Gastroesophageal sphincter (tissue), 3 donors: ENCODE measurements around the gene FOXO6.

Experiments used
- CTCF ChIP-seq, 4 experiments: fragments of 200-600 bp in 2 of 4; fragments of 450-650 bp in 2 of 4; sonication (generic) in 1 of 4; IDR thresholded peaks; one replicate each; pipeline ENCODE4 v1.5.1; 2017 to 2019; ENCODE audit warnings: antibody characterized with exemption in 4 of 4, mild to moderate bottlenecking in 2 of 4, moderate library complexity in 2 of 4
- EP300 ChIP-seq: sonication (generic); formaldehyde crosslinking; IDR thresholded peaks from one replicate; pipeline ENCODE4 v1.6.1; 2017; ENCODE audit warnings: antibody characterized with exemption, mild to moderate bottlenecking
- POLR2A ChIP-seq, 2 donors: fragments of 450-650 bp; IDR thresholded peaks; one replicate each; pipeline ENCODE4 v1.6.1; 2017; ENCODE audit warnings: antibody characterized with exemption in 2 of 2, mild to moderate bottlenecking in 2 of 2, moderate library complexity in 1 of 2
- POLR2AphosphoS5 ChIP-seq: sonication (generic); formaldehyde crosslinking; IDR thresholded peaks from one replicate; pipeline ENCODE4 v1.6.1; 2017; ENCODE audit warnings: antibody characterized with exemption

DNA sequence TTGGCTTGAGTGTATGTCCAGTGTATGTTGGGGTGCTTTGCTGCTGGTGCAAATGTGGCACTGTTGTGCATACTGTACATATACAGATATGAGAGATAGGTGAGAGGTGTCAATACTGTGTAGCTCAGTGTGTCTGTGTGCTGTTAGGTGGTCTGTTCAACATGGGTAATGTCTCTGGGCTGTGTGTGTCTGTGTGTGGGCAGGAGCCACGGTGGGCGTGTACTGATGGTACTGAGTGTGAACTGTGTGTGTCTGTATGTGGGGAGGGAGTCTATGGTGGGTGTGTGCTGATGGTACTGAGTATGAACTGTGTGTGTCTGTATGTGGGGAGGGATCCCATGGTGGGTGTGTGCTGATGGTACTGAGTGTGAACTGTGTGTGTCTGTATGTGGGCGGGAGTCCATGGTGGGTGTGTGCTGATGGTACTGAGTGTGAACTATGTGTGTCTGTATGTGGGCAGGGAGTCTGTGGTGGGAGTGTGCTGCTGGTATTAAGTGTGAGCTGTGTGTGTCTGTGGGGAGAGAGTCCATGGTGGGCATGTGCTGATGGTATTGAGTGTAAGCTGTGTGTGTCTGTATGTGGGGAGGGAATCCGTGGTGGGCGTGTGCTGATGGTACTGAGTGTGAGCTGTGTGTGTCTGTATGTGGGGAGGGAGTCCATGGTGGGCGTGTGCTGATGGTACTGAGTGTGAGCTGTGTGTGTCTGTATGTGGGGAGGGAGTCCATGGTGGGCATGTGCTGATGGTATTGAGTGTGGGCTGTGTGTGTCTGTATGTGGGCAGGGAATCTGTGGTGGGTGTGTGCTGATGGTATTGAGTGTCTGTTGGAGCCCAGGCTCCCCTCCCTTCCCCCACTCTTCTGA is 32.2 kb upstream of the FOXO6 start:
- TF ChIP-seq POLR2A (IDR thresholded peaks at IDR 0.05) (no peak), CTCF (IDR thresholded peaks at IDR 0.05) (no peak), POLR2AphosphoS5 (no peak), EP300 (no peak)
